ENCODE results near the gene LIMS3. TPM values are rescaled to one million over a fixed set of nuclear protein-coding genes. Genes with fewer than 3 reads are reported as not detected.
"Not testable (repeated sequence)": the region's sequence is repeated elsewhere in the genome, so short reads cannot be mapped to it uniquely, and the experiment has no call there.

LIMS3 gene
- polyA plus RNA-seq, 3 donors, result 0.53 to 6.0 (median 5.7) TPM

GRCh38 chr2:109905796-109906195, 7.3 kb downstream of the LIMS3 start:
- H4K20me1 ChIP-seq (ENCODE audit: insufficient read depth, low read length); H3K9me3 Mint-ChIP-seq; H3K36me3 Mint-ChIP-seq; DNase-seq; H3K36me3 ChIP-seq (replicated peaks in 1 of 2; ENCODE audit: control insufficient read depth in 1 of 2, insufficient read depth in 2 of 2, low read length in 2 of 2); intact Hi-C loops (cut with micrococcal nuclease); H3K27ac ChIP-seq (ENCODE audit: low read depth in 1 of 2, low read length in 2 of 2); H3K4me2 ChIP-seq (replicated peaks; ENCODE audit: extremely low read depth, low read length, poor library complexity, severe bottlenecking); H3K4me1 ChIP-seq (ENCODE audit: control insufficient read depth in 1 of 2, insufficient read depth in 2 of 2, low read length in 2 of 2); H3K4me3 Mint-ChIP-seq; H2AFZ ChIP-seq (ENCODE audit: insufficient read depth, low read depth, low read length, poor library complexity, severe bottlenecking); H3K4me3 ChIP-seq (replicated peaks in 1 of 3; ENCODE audit: low read depth in 2 of 3, low read length in 3 of 3); H3K27me3 ChIP-seq (ENCODE audit: control insufficient read depth in 2 of 2, insufficient read depth in 2 of 2, low read length in 2 of 2); H3K27me3 Mint-ChIP-seq (ENCODE audit: low read depth in 3 of 3); H3K79me2 ChIP-seq (ENCODE audit: insufficient read depth, low read length); H3K4me1 Mint-ChIP-seq; H3K9ac ChIP-seq (ENCODE audit: insufficient read depth, low read length, poor library complexity, severe bottlenecking); H3K9me3 ChIP-seq (replicated peaks in 1 of 2; ENCODE audit: control insufficient read depth in 1 of 2, insufficient read depth in 1 of 2, low read length in 2 of 2); H3K27ac Mint-ChIP-seq: not testable (repeated sequence)
- no CpG with 5 or more reads among the region's 8 CpGs for WGBS (ENCODE audit: insufficient coverage)

- H3K4me3 ChIP-seq (replicated peaks in 1 of 3; ENCODE audit: low read depth in 2 of 3, low read length in 3 of 3); H2AFZ ChIP-seq (ENCODE audit: insufficient read depth, low read depth, low read length, poor library complexity, severe bottlenecking); H3K4me3 Mint-ChIP-seq; H3K4me1 ChIP-seq (ENCODE audit: control insufficient read depth in 1 of 2, insufficient read depth in 2 of 2, low read length in 2 of 2); H3K79me2 ChIP-seq (ENCODE audit: insufficient read depth, low read length); H3K27ac ChIP-seq (ENCODE audit: low read depth in 1 of 2, low read length in 2 of 2); H3K27ac Mint-ChIP-seq; H3K9ac ChIP-seq (ENCODE audit: insufficient read depth, low read length, poor library complexity, severe bottlenecking); intact Hi-C loops (cut with micrococcal nuclease); H3K27me3 Mint-ChIP-seq (ENCODE audit: low read depth in 3 of 3); H3K9me3 Mint-ChIP-seq; H3K27me3 ChIP-seq (ENCODE audit: control insufficient read depth in 2 of 2, insufficient read depth in 2 of 2, low read length in 2 of 2); H3K4me2 ChIP-seq (replicated peaks; ENCODE audit: extremely low read depth, low read length, poor library complexity, severe bottlenecking); H3K36me3 ChIP-seq (replicated peaks in 1 of 2; ENCODE audit: control insufficient read depth in 1 of 2, insufficient read depth in 2 of 2, low read length in 2 of 2); H3K4me1 Mint-ChIP-seq; H3K9me3 ChIP-seq (replicated peaks in 1 of 2; ENCODE audit: control insufficient read depth in 1 of 2, insufficient read depth in 1 of 2, low read length in 2 of 2); DNase-seq; H3K36me3 Mint-ChIP-seq; H4K20me1 ChIP-seq (ENCODE audit: insufficient read depth, low read length): not testable (repeated sequence)
- no CpG with 5 or more reads among the region's 2 CpGs for WGBS (ENCODE audit: insufficient coverage)
Measured at GRCh38 chr2:109908626-109909025, 10.1 kb downstream of the LIMS3 start.

GRCh38 chr2:109910789-109911188, 12.3 kb downstream of the LIMS3 start:
- H3K9me3 Mint-ChIP-seq; H3K27ac Mint-ChIP-seq; H4K20me1 ChIP-seq (ENCODE audit: insufficient read depth, low read length); H3K4me3 Mint-ChIP-seq; H3K36me3 ChIP-seq (replicated peaks in 1 of 2; ENCODE audit: control insufficient read depth in 1 of 2, insufficient read depth in 2 of 2, low read length in 2 of 2); H3K9me3 ChIP-seq (replicated peaks in 1 of 2; ENCODE audit: control insufficient read depth in 1 of 2, insufficient read depth in 1 of 2, low read length in 2 of 2); H3K4me2 ChIP-seq (replicated peaks; ENCODE audit: extremely low read depth, low read length, poor library complexity, severe bottlenecking); intact Hi-C loops (cut with micrococcal nuclease); H3K36me3 Mint-ChIP-seq; H3K4me1 ChIP-seq (ENCODE audit: control insufficient read depth in 1 of 2, insufficient read depth in 2 of 2, low read length in 2 of 2); H2AFZ ChIP-seq (ENCODE audit: insufficient read depth, low read depth, low read length, poor library complexity, severe bottlenecking); H3K27me3 Mint-ChIP-seq (ENCODE audit: low read depth in 3 of 3); DNase-seq; H3K27ac ChIP-seq (ENCODE audit: low read depth in 1 of 2, low read length in 2 of 2); H3K4me1 Mint-ChIP-seq; H3K79me2 ChIP-seq (ENCODE audit: insufficient read depth, low read length); H3K9ac ChIP-seq (ENCODE audit: insufficient read depth, low read length, poor library complexity, severe bottlenecking); H3K4me3 ChIP-seq (replicated peaks in 1 of 3; ENCODE audit: low read depth in 2 of 3, low read length in 3 of 3); H3K27me3 ChIP-seq (ENCODE audit: control insufficient read depth in 2 of 2, insufficient read depth in 2 of 2, low read length in 2 of 2): not testable (repeated sequence)

GRCh38 chr2:109913911-109914310, 15.4 kb downstream of the LIMS3 start:
- H3K9me3 ChIP-seq (replicated peaks in 1 of 2; ENCODE audit: control insufficient read depth in 1 of 2, insufficient read depth in 1 of 2, low read length in 2 of 2); DNase-seq; H3K4me3 ChIP-seq (replicated peaks in 1 of 3; ENCODE audit: low read depth in 2 of 3, low read length in 3 of 3); H3K9me3 Mint-ChIP-seq; H2AFZ ChIP-seq (ENCODE audit: insufficient read depth, low read depth, low read length, poor library complexity, severe bottlenecking); H3K79me2 ChIP-seq (ENCODE audit: insufficient read depth, low read length); H3K27me3 Mint-ChIP-seq (ENCODE audit: low read depth in 3 of 3); H3K4me3 Mint-ChIP-seq; H3K4me1 ChIP-seq (ENCODE audit: control insufficient read depth in 1 of 2, insufficient read depth in 2 of 2, low read length in 2 of 2); H3K4me2 ChIP-seq (replicated peaks; ENCODE audit: extremely low read depth, low read length, poor library complexity, severe bottlenecking); H3K27me3 ChIP-seq (ENCODE audit: control insufficient read depth in 2 of 2, insufficient read depth in 2 of 2, low read length in 2 of 2); H3K27ac Mint-ChIP-seq; H4K20me1 ChIP-seq (ENCODE audit: insufficient read depth, low read length); H3K4me1 Mint-ChIP-seq; intact Hi-C loops (cut with micrococcal nuclease); H3K36me3 Mint-ChIP-seq; H3K36me3 ChIP-seq (replicated peaks in 1 of 2; ENCODE audit: control insufficient read depth in 1 of 2, insufficient read depth in 2 of 2, low read length in 2 of 2); H3K27ac ChIP-seq (ENCODE audit: low read depth in 1 of 2, low read length in 2 of 2); H3K9ac ChIP-seq (ENCODE audit: insufficient read depth, low read length, poor library complexity, severe bottlenecking): not testable (repeated sequence)
- no CpG with 5 or more reads among the region's 2 CpGs for WGBS (ENCODE audit: insufficient coverage)

GRCh38 chr2:109914552-109914951, 16.1 kb downstream of the LIMS3 start:
- DNase-seq; H3K4me1 Mint-ChIP-seq; H3K4me2 ChIP-seq (replicated peaks; ENCODE audit: extremely low read depth, low read length, poor library complexity, severe bottlenecking); H3K27me3 Mint-ChIP-seq (ENCODE audit: low read depth in 3 of 3); H3K9me3 ChIP-seq (replicated peaks in 1 of 2; ENCODE audit: control insufficient read depth in 1 of 2, insufficient read depth in 1 of 2, low read length in 2 of 2); H3K9ac ChIP-seq (ENCODE audit: insufficient read depth, low read length, poor library complexity, severe bottlenecking); H3K36me3 ChIP-seq (replicated peaks in 1 of 2; ENCODE audit: control insufficient read depth in 1 of 2, insufficient read depth in 2 of 2, low read length in 2 of 2); intact Hi-C loops (cut with micrococcal nuclease); H3K27ac ChIP-seq (ENCODE audit: low read depth in 1 of 2, low read length in 2 of 2); H4K20me1 ChIP-seq (ENCODE audit: insufficient read depth, low read length); H3K36me3 Mint-ChIP-seq; H3K4me1 ChIP-seq (ENCODE audit: control insufficient read depth in 1 of 2, insufficient read depth in 2 of 2, low read length in 2 of 2); H3K79me2 ChIP-seq (ENCODE audit: insufficient read depth, low read length); H3K9me3 Mint-ChIP-seq; H3K27ac Mint-ChIP-seq; H3K4me3 Mint-ChIP-seq; H3K4me3 ChIP-seq (replicated peaks in 1 of 3; ENCODE audit: low read depth in 2 of 3, low read length in 3 of 3); H3K27me3 ChIP-seq (ENCODE audit: control insufficient read depth in 2 of 2, insufficient read depth in 2 of 2, low read length in 2 of 2); H2AFZ ChIP-seq (ENCODE audit: insufficient read depth, low read depth, low read length, poor library complexity, severe bottlenecking): not testable (repeated sequence)
- no CpG with 5 or more reads among the region's 7 CpGs for WGBS (ENCODE audit: insufficient coverage)

Data from CD14-positive monocyte (primary cell).